ENCODE data around the gene RDH13.

GRCh38 chr19:55067869-55068268 is 4.9 kb upstream of the RDH13 start:
- TF ChIP-seq, protein P1, sequence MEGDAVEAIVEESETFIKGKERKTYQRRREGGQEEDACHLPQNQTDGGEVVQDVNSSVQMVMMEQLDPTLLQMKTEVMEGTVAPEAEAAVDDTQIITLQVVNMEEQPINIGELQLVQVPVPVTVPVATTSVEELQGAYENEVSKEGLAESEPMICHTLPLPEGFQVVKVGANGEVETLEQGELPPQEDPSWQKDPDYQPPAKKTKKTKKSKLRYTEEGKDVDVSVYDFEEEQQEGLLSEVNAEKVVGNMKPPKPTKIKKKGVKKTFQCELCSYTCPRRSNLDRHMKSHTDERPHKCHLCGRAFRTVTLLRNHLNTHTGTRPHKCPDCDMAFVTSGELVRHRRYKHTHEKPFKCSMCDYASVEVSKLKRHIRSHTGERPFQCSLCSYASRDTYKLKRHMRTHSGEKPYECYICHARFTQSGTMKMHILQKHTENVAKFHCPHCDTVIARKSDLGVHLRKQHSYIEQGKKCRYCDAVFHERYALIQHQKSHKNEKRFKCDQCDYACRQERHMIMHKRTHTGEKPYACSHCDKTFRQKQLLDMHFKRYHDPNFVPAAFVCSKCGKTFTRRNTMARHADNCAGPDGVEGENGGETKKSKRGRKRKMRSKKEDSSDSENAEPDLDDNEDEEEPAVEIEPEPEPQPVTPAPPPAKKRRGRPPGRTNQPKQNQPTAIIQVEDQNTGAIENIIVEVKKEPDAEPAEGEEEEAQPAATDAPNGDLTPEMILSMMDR (IDR thresholded peaks at IDR 0.05; ENCODE audit: low read depth, low read length, poor library complexity, severe bottlenecking), result no peak
- no peak for TF ChIP-seq EZH2phosphoT487 (IDR thresholded peaks at IDR 0.05; ENCODE audit: borderline replicate concordance, low read length)
